Measurements from ENCODE around the gene PLCL2. TPM values are rescaled to one million over a fixed set of nuclear protein-coding genes. Genes with fewer than 3 reads are reported as not detected.

Gene PLCL2
- total and polyA plus RNA-seq, 11 donors = 10.4 to 80.9 (median 53.0) TPM

DNA sequence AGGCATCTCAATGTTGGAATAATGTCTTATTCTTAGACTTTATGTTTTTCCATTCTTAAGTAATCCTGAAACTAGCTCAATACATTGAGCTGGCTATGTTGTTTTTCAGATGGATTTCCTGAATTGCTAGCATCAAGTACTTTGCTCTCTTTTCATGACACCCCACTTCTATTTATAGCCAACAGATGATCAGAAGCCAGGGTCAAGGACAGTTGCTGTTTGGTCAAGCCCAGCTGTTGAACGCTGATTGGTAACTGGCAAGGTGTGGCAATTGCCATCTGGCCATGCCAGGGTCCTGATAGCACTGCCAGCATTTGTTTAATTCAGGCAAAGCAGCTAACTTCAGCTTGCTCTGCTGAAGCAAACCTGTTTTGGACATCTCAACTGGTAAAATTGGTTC, 46.2 kb upstream of the PLCL2 start:
- 32 to 35% (median 33%) methylated on average over 1 of the region's 1 CpG for WGBS, 4 donors
- H3K4me3 ChIP-seq = peak overlapping the region in 1 of 12 donors; percentile 17

GRCh38 chr3:16839271-16840100, 45.3 kb upstream of the PLCL2 start:
- WGBS, 4 donors = 67 to 81% (median 75%) methylated on average over 10 of the region's 10 CpGs
- Histone ChIP-seq H3K27me3 (no peaks in the 10 kb centered on the region), H3K9me3 (no peaks in the 10 kb centered on the region), H3K4me3 (peak overlapping the region in 1 of 12 donors; percentile 17), H3K36me3 (no peaks in the 10 kb centered on the region), H3K27ac (peak overlapping the region in 10 of 12 donors; percentile 29 to 79 (median 64)), H3K4me1 (peaks cover 0 to 50% (median 11%) of the 10 kb centered on the region in 12 donors)
- no peak for ATAC-seq
- TF ChIP-seq CTCF (IDR thresholded peaks at IDR 0.05) (no peak), POLR2A (IDR thresholded peaks at IDR 0.05) (no peak)
- intact Hi-C loops (cut with DNase I) = loop anchor here in 2 of 10 donors (5.0 kb wide), 1 partner anchor 43 kb away; the partner anchor contains the start of gene PLCL2 (in 2 of the 2)
- DNase-seq = no peak

More for the DNA sequence above, 46.2 kb upstream of the PLCL2 start:
- Histone ChIP-seq H3K4me1 (peaks cover 0 to 45% (median 11%) of the 10 kb centered on the region in 12 donors), H3K27me3 (no peaks in the 10 kb centered on the region), H3K27ac (peak overlapping the region; percentile 31 to 79 (median 64)), H3K36me3 (no peaks in the 10 kb centered on the region), H3K9me3 (no peaks in the 10 kb centered on the region)
- peak; percentile 27 to 77 (median 59) for ATAC-seq
- TF ChIP-seq CTCF (IDR thresholded peaks at IDR 0.05) (no peak), POLR2A (IDR thresholded peaks at IDR 0.05) (no peak)
- peak in 2 of 5 donors; percentile 64 to 78 for DNase-seq
- intact Hi-C loops (cut with DNase I) = loop anchor here in 2 of 10 donors (5.0 kb wide), 1 partner anchor 44 kb away; the partner anchor contains the start of gene PLCL2 (in 2 of the 2)

- no peaks in the 10 kb centered on the region for H3K27me3 ChIP-seq
- ATAC-seq (no peak), DNase-seq (no peak)
- H3K9me3 ChIP-seq = no peaks in the 10 kb centered on the region
- WGBS, 4 donors = 59 to 74% (median 67%) methylated on average over 1 of the region's 1 CpG
- H3K27ac ChIP-seq = peak overlapping the region in 4 of 12 donors; percentile 29 to 79 (median 67)
- no peaks in the 10 kb centered on the region for H3K36me3 ChIP-seq
- intact Hi-C loops (cut with DNase I) = no loop called here
- no peak for TF ChIP-seq CTCF (IDR thresholded peaks at IDR 0.05)
- TF ChIP-seq POLR2A (IDR thresholded peaks at IDR 0.05) = no peak
- H3K4me1 ChIP-seq = peaks cover 0 to 55% (median 11%) of the 10 kb centered on the region in 12 donors
- no peak overlapping the region for H3K4me3 ChIP-seq
These were observed 44.7 kb upstream of the PLCL2 start for GRCh38 chr3:16840101-16840424.

GRCh38 chr3:16841041-16841753, 43.6 kb upstream of the PLCL2 start:
- intact Hi-C loops (cut with DNase I) = no loop called here
- Histone ChIP-seq H3K4me1 (peaks cover 0 to 64% (median 7%) of the 10 kb centered on the region in 12 donors), H3K4me3 (peak overlapping the region in 7 of 12 donors; percentile 1 to 34 (median 12)), H3K9me3 (no peaks in the 10 kb centered on the region), H3K27me3 (no peaks in the 10 kb centered on the region), H3K27ac (peak overlapping the region in 3 of 12 donors; percentile 7 to 86 (median 19)), H3K36me3 (no peaks in the 10 kb centered on the region)
- 68 to 73% (median 70%) methylated on average over 7 of the region's 7 CpGs for WGBS, 4 donors
- TF ChIP-seq CTCF (IDR thresholded peaks at IDR 0.05) (no peak), POLR2A (IDR thresholded peaks at IDR 0.05) (no peak)
- DNase-seq (no peak), ATAC-seq (no peak)
